T-helper 1 cell treated with Interleukin-12 subunit alpha and Interleukin-12 subunit beta and Interleukin-4 antibody, amounts not matched to agents 30 μg/mL and 1 μg/mL, for 36 hours (primary cell): ENCODE data around the gene UGT1A7.
"Not testable (repeated sequence)": the region's sequence is repeated elsewhere in the genome, so short reads cannot be mapped to it uniquely, and the experiment has no call there.

Source experiments
- H3K27ac Mint-ChIP-seq: one replicate; pipeline ENCODE4 v1.8.0; 2021; ENCODE audit warnings: mild to moderate bottlenecking, mixed read lengths
- H3K27me3 Mint-ChIP-seq: one replicate; pipeline ENCODE4 v1.8.0; 2021; ENCODE audit warnings: low read depth, mixed read lengths
- H3K36me3 Mint-ChIP-seq: one replicate; pipeline ENCODE4 v1.8.0; 2021; ENCODE audit warnings: low read depth, mixed read lengths
- H3K4me1 Mint-ChIP-seq: one replicate; pipeline ENCODE4 v1.8.0; 2021; ENCODE audit warnings: low read depth, mixed read lengths
- H3K4me3 Mint-ChIP-seq: one replicate; pipeline ENCODE4 v1.8.0; 2021; ENCODE audit warnings: mild to moderate bottlenecking, moderate library complexity, mixed read lengths
- H3K9me3 Mint-ChIP-seq: one replicate; pipeline ENCODE4 v1.8.0; 2021; ENCODE audit warnings: mixed read lengths

The UGT1A7 gene

DNA sequence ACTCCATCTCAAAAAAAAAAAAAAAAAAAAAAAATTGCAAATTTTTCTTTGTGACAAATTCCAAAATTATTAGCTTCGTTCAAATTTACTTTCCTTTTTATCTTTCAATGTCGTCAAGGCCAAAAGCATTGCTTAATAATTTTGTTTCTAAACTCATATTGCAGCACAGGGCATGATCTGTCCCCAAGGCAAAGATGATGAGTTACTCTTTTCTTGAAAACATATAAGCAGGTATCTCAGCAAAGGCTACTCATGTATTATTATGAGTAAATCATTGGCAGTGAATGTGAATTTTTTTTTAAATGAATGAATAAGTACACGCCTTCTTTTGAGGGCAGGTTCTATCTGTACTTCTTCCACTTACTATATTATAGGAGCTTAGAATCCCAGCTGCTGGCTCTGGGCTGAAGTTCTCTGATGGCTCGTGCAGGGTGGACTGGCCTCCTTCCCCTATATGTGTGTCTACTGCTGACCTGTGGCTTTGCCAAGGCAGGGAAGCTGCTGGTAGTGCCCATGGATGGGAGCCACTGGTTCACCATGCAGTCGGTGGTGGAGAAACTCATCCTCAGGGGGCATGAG lies at the start of gene UGT1A7:
UGT1A7 (plus strand) TSS at position 381 of the 579 bp plus-strand sequence; CDS start at position 418, 37 bp downstream.
- Mint-ChIP-seq H3K4me1 (no peaks in the 10 kb centered on the region), H3K9me3 (no peaks in the 10 kb centered on the region), H3K4me3 (no peak within 1 kb of the TSS), H3K36me3 (no peaks in the 10 kb centered on the region), H3K27me3 (peaks cover 6% of the 10 kb centered on the region), H3K27ac (no peak within 1 kb of the TSS)

DNA sequence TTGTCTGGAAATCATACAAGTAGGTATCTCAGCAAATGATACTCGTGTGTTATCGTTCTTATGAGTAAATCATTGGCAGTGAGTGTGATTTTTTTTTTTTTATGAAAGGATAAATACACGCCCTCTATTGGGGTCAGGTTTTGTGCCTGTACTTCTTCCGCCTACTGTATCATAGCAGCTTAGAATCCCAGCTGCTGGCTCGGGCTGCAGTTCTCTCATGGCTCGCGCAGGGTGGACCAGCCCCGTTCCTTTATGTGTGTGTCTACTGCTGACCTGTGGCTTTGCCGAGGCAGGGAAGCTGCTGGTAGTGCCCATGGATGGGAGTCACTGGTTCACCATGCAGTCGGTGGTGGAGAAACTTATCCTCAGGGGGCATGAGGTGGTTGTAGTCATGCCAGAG lies 45.4 kb upstream of the UGT1A7 start, which contains the start of gene UGT1A10:
UGT1A10 (plus strand) TSS at position 143 of the 400 bp plus-strand sequence; CDS start at position 218, 75 bp downstream.
- H3K4me3 Mint-ChIP-seq, H3K36me3 Mint-ChIP-seq, H3K9me3 Mint-ChIP-seq, H3K4me1 Mint-ChIP-seq, H3K27ac Mint-ChIP-seq: not testable (repeated sequence)
- peaks cover 15% of the 10 kb centered on the region for H3K27me3 Mint-ChIP-seq

DNA sequence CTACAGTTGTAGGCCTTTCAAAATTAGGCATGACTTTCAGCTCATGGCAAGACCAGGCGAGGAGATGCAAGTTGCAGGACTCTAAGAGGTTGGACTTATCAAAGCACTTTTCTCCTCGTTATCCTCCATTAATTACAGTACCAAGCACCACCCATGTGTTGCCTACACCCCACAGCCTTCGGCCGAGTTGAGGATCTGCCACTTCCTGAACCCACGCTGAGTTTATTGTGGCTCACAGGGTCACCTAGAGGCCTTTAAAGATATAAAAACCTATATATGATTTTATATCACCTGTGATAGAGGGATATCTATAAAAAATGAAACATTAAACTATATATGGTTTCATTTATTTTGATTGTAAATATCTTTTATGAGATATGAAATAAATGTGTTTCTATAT lies 42.9 kb upstream of the UGT1A7 start:
- no peaks in the 10 kb centered on the region for H3K36me3 Mint-ChIP-seq
- no peaks in the 10 kb centered on the region for H3K9me3 Mint-ChIP-seq
- H3K4me1 Mint-ChIP-seq = no peaks in the 10 kb centered on the region
- no peak overlapping the region for H3K4me3 Mint-ChIP-seq
- peaks cover 7% of the 10 kb centered on the region for H3K27me3 Mint-ChIP-seq
- no peak overlapping the region for H3K27ac Mint-ChIP-seq

DNA sequence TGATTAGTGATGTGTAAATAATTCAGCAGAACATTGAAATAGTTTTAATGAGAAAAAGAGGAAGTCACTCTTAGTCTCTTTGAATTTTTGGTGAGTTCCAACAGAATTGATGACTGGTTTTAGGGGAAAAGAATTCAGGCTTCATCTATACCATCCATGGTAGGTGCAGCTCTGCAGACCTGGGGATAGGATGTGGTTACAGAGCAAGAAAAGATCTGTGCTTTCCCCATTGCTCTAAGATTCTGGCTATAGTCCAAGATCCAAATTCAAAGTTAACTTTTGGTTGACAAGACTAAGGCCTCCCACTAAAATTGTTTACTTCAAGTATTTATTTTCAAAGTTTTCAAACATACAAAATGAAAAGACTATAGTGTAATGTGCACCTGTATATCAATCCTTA lies 41.8 kb upstream of the UGT1A7 start:
- no peaks in the 10 kb centered on the region for H3K36me3 Mint-ChIP-seq
- H3K4me1 Mint-ChIP-seq = no peaks in the 10 kb centered on the region
- H3K27ac Mint-ChIP-seq = no peak overlapping the region
- peaks cover 5% of the 10 kb centered on the region for H3K9me3 Mint-ChIP-seq
- H3K4me3 Mint-ChIP-seq = no peak overlapping the region
- no peaks in the 10 kb centered on the region for H3K27me3 Mint-ChIP-seq

DNA sequence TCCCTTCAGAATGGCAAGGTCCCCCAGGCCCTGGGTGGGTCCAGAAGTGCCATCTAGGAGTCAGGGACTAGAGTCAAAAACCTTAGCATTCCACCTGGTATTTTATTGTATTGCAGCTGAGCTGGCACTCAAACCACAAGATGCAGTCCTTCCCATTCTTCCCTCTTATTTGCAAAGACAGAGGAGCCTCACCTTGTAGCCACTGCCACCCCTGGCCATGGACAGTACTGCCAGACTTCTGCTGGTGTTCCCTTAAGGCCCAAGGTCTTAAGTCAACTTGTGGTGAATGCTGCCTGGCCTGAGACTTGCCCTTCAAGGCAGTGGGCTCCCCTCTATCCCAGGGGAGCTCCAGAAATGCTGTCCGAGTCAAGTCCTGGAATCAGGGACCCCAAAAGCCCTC lies 38.6 kb upstream of the UGT1A7 start:
- H3K9me3 Mint-ChIP-seq = peaks cover 27% of the 10 kb centered on the region
- no peaks in the 10 kb centered on the region for H3K4me1 Mint-ChIP-seq
- H3K36me3 Mint-ChIP-seq = no peaks in the 10 kb centered on the region
- no peaks in the 10 kb centered on the region for H3K27me3 Mint-ChIP-seq
- no peak overlapping the region for H3K4me3 Mint-ChIP-seq
- H3K27ac Mint-ChIP-seq = no peak overlapping the region

DNA sequence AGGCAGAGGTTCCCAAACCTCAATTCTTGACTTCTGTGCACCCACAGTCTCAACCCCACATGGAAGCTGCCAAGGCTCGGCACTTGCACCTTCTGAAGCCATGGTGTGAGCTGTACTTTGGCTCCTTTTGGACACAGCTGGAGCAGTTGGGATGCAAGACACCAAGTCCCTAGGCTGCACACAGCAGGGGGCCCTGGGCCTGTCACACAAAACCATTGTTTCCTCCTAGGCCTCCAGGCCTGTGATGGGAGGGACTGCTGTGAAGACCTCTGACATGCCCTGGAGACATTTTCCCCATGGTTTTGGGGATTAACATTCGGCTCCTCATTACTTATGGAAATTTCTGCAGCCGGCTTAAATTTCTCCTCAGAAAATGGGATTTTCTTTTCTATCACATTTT lies 35.7 kb upstream of the UGT1A7 start:
- H3K27ac Mint-ChIP-seq, H3K36me3 Mint-ChIP-seq, H3K27me3 Mint-ChIP-seq, H3K4me3 Mint-ChIP-seq, H3K4me1 Mint-ChIP-seq: not testable (repeated sequence)
- peaks cover 27% of the 10 kb centered on the region for H3K9me3 Mint-ChIP-seq

DNA sequence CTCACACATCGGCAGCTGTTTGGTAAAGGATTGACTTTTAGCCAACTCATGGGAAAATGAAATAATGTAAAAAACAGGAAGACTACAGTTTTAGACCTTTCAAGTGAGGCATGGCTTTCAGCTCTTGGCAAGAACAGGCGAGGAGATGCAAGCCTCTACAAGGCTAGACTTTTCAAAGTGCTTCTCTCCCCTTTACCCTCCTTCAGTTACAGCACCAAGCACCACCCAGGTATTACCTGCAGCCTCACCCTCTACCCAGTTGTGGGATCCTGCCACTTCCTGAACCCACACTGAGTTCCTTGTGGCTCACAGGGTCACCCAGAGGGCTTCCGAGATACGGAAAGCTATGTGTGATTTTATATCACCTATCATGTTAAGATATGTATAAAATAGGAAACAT lies 30.7 kb upstream of the UGT1A7 start:
- Mint-ChIP-seq H3K9me3 (peaks cover 16% of the 10 kb centered on the region), H3K36me3 (no peaks in the 10 kb centered on the region), H3K4me3 (no peak overlapping the region), H3K27ac (no peak overlapping the region), H3K27me3 (peaks cover 6% of the 10 kb centered on the region), H3K4me1 (no peaks in the 10 kb centered on the region)

DNA sequence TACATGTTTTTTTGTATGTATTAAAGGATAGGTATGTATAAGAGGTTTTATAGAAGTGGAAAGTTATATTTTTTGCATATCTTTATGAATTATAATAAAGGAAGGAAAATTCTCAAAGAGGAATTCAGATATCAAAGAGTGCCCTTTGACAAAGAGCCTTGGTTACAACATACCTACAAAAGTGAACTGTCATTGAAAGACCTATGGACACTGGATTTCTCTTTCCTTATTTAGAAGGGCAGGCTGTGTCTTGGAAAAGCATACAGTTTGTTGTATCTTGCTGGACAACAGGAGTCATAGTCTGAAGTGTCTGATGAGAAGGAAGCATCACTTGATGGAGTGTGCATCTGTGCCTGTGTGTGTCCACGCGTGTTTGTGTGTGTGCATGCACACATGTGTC lies 30.3 kb upstream of the UGT1A7 start:
- no peaks in the 10 kb centered on the region for H3K4me1 Mint-ChIP-seq
- peaks cover 14% of the 10 kb centered on the region for H3K9me3 Mint-ChIP-seq
- H3K4me3 Mint-ChIP-seq = no peak overlapping the region
- H3K27ac Mint-ChIP-seq = no peak overlapping the region
- peaks cover 6% of the 10 kb centered on the region for H3K27me3 Mint-ChIP-seq
- no peaks in the 10 kb centered on the region for H3K36me3 Mint-ChIP-seq

DNA sequence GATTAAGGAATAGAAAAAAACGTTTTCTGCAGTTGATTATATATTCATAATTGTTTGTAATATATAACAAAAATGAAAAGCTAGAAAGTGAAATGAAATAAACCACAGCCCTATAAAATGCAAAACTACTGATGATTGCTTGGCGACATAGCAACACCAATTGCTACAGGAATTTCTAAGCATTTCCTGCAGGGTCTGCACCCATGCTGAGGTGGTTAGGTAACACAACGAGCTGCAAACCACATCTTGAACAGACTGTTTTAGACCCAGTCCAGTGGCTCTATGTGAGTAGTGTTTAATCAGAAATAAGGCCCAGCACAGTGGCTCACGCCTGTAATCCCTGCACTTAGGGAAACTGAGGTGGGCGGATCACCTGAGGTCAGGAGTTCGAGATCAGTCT lies 27.2 kb upstream of the UGT1A7 start:
- Mint-ChIP-seq H3K27ac (no peak overlapping the region), H3K27me3 (peaks cover 17% of the 10 kb centered on the region), H3K9me3 (no peaks in the 10 kb centered on the region), H3K4me3 (no peak overlapping the region), H3K36me3 (no peaks in the 10 kb centered on the region), H3K4me1 (no peaks in the 10 kb centered on the region)

DNA sequence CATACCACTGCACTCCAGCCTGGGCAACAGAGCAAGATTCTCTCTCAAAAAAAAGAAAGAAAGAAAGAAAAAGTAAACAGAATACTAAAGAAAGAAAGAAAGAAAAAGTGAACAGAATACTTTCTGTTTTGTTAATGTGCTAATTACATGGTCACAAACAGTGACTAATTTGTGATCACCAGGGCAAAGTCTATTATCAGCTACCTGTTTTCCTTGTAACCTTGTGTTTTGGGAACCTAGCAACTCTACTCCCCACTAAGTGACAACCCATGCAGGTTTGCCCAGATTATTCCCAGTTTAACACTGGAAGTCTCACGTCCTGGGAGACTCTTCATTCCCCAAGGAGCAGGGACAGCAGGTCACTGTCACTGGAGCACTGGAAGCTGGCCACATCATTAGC lies 26.7 kb upstream of the UGT1A7 start:
- Mint-ChIP-seq H3K27ac (no peak overlapping the region), H3K4me1 (no peaks in the 10 kb centered on the region), H3K4me3 (no peak overlapping the region), H3K36me3 (no peaks in the 10 kb centered on the region), H3K27me3 (peaks cover 22% of the 10 kb centered on the region), H3K9me3 (no peaks in the 10 kb centered on the region)

DNA sequence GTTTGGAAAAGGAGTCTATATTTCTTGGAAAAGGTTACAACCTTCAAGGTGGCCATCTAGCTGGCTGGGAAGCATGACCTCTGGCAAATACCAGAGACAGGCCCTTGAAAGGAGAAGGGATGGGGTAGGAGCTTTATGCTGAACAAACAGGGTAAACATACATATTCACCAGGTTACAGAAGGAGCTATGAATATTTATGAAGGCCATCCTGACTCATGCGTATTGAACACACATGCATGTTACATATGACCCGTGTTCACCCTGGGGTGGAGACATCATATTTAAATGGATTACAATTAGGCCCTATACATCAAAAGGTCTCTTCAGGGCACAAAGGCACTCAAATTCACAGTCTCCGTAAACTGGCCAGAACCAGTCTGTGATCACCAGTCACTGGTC lies 25.8 kb upstream of the UGT1A7 start:
- peaks cover 25% of the 10 kb centered on the region for H3K27me3 Mint-ChIP-seq
- H3K4me1 Mint-ChIP-seq, H3K36me3 Mint-ChIP-seq, H3K9me3 Mint-ChIP-seq, H3K27ac Mint-ChIP-seq, H3K4me3 Mint-ChIP-seq: not testable (repeated sequence)

DNA sequence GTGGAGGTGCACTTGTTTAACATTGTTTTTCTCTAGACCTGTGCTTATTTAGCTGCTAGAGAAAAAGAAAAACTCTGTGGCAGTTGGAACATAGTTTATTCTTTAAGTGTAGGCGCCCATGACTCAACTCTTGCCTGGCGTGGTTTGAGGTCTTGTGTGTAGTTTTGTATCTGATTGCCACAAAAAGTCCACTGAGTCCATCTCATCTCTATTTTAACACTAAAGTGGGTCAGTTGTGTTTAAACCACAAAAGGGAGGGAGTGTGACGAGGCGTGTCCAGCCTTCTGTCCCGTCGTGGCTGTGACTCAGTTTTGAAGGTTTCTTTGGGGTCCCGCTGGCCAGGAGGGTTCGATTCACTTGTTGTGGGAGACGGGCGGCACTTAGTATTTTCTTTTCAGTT lies 25.3 kb upstream of the UGT1A7 start:
- Mint-ChIP-seq H3K9me3 (no peaks in the 10 kb centered on the region), H3K36me3 (no peaks in the 10 kb centered on the region), H3K4me1 (no peaks in the 10 kb centered on the region), H3K27me3 (peaks cover 30% of the 10 kb centered on the region), H3K4me3 (no peak overlapping the region), H3K27ac (no peak overlapping the region)

DNA sequence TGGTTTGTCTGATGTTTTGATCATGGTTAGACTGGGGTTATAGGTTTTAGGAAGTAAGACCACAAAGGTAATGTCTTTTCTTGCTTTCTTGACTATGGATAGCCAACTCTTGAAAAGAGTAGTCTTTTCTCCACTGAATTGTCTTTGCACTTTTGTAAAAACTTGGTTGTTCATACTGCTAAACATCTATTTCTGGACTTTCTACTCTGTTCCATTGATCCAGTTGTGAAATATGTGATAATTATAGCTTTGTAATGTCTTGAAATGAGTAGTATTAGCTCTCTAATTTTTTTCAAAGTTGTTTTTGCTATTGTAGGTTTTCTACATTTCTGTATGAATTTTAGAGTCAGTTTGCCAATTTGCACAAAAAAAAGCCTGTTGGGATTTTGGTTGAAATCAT lies 23.1 kb upstream of the UGT1A7 start:
- Mint-ChIP-seq H3K4me1 (no peaks in the 10 kb centered on the region), H3K9me3 (no peaks in the 10 kb centered on the region), H3K27ac (no peak overlapping the region), H3K27me3 (peaks cover 32% of the 10 kb centered on the region), H3K4me3 (no peak overlapping the region), H3K36me3 (no peaks in the 10 kb centered on the region)

DNA sequence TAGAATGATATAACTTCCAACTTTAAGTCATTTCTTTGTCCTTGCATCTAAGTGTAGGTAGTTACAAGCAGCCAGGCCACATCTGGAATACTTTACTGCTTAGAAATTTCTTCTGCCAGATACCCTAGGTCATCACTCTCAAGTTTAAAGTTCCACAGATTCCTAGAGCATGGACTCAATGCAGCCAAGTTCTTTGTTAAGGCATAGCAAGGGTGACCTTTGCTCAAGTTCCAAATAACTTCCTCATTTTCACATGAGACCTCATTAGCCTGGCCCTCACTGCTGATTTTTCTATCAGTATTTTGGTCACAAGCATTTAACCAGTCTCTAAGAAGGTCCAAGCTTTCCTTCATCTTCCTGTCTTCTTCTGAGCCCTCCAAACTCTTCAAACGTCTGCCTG lies 17.8 kb upstream of the UGT1A7 start:
- Mint-ChIP-seq H3K27me3 (peaks cover 23% of the 10 kb centered on the region), H3K27ac (no peak overlapping the region), H3K4me1 (no peaks in the 10 kb centered on the region), H3K9me3 (no peaks in the 10 kb centered on the region), H3K4me3 (no peak overlapping the region), H3K36me3 (no peaks in the 10 kb centered on the region)

DNA sequence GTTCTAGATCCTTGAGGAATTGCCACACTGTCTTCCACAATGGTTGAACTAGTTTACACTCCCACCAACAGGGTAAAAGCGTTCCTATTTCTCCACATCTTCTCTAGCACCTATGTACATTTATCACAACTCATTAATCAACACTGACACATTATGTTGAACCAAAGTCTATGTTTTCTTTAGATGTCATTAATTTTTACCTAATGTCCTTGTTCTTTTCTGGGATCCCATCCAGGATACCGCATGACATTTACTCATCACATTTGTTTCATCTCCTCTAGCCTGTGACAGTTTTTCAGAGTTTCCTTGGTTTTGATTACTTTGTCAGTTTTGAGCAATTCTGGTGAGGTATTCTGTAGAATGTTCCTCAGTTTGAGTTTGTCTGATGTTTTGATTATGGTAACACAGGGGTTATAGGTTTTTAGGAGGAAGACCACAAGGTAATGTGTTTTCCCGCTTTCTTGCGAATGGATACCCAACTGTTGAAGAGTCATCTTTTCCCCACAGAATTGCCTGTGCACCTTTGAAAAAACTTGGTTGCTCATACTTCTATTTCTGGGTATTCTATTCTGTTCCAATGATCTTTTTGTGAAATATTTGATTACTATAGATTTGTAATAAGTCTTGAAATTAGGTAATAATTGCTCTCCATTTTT lies 13.0 kb upstream of the UGT1A7 start:
- Mint-ChIP-seq H3K4me1 (no peaks in the 10 kb centered on the region), H3K9me3 (no peaks in the 10 kb centered on the region), H3K4me3 (no peak overlapping the region), H3K27ac (no peak overlapping the region), H3K27me3 (no peaks in the 10 kb centered on the region), H3K36me3 (no peaks in the 10 kb centered on the region)
